Measurements from ENCODE around the gene TUBA3D.
"Not testable (repeated sequence)": the region's sequence is repeated elsewhere in the genome, so short reads cannot be mapped to it uniquely, and the experiment has no call there.

The TUBA3D gene

DNA sequence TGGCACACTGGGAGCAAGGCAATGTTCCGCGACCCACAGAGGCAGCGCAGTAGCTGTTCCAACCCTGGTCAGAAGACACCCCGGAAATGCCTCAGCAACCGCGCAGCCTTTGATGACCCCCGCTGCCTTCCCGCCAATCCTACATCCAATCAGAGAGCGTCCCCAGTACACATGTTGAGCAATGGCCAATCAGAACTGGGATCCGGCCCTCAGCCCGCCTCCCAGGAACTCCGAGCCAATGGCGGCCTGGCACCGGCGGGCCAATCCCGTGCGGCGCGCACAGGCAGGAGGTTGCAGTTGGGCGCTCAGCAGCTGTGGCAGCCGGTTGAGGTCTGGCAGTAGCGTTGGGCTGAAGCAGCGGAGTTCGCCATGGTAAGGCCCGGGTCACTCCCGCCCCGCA lies at the start of gene TUBA3D:
Gene TUBA3D (plus strand): TSS at position 289 of the 400 bp plus-strand sequence. CDS start 81 bp downstream, at position 370.
- DNase-seq (ENCODE audit: low spot score), result no peak

DNA sequence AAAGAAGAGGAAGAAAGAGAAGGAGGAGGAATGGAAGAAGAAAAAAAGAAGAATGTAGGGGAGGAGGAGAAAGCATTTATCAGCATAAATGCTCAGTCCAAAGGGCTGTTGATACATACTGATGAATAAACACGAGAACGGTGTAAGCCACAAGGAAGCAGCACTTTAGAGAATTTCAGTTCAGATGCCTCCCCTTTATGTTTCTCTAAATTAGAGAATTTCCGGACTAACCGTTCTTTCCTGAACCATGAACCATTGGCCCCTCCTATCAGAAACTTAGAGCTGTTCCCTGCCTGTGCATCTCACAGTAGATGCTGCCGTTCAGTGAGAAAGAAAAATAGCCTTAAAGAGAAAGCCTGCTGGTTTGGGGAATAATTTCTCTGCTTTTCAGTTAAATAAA lies 49.2 kb upstream of the TUBA3D start:
- no peak for DNase-seq (ENCODE audit: low spot score)

DNA sequence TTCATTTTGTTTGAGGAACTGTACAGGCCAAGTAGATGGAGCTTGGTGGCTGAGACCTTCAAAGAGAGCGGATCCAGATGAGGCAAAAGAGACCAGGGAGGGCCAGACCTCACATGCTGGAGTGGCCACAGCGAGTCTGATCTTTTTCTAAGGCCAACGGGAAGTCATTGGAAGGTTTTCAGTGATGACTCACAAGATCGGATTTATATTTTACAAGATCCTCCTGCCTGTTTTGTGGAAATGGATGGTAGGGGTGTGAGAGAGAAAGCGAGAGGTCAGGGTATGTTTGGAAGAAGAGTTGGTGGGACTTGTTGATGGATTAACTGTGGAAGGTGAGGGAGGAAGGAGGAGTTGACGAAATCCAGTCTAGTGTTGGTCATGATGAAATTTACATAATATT lies 44.6 kb upstream of the TUBA3D start:
- no peak for DNase-seq (ENCODE audit: low spot score)

DNA sequence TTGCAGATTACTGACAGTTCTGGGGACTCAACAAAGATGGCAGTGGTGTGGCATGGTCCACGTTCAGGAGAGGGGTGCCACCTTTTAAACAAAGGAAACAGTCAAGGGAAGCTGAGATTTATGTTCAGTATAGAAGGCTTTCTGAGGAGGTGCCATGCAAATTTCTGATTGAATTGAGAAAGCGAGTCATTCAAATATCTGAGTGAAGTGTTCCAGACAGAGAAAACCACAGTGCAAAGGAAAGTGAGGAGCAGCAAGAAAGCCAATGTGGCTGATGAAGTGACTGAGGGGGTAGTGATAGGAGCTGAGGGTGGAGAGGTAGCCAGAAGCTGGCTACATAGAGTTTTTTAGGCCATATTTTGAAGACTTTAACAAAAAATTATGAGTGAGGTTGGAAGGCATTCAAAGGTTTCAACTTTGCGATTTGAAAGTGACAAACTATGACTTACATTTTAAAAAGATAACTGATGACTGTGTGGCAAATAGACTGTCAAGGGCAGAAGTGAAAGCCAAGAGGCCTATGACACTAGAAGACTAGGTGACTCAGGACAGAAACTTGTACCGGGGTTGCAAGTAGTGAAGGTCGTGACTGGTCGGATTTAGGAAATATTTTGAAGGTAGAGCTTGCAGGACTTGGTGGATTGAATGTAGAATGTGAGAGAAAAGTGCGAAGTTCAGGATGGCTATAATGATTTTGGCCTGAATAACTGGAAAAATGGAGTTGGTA lies 35.0 kb upstream of the TUBA3D start:
- DNase-seq (ENCODE audit: low spot score), result not testable (repeated sequence)

DNA sequence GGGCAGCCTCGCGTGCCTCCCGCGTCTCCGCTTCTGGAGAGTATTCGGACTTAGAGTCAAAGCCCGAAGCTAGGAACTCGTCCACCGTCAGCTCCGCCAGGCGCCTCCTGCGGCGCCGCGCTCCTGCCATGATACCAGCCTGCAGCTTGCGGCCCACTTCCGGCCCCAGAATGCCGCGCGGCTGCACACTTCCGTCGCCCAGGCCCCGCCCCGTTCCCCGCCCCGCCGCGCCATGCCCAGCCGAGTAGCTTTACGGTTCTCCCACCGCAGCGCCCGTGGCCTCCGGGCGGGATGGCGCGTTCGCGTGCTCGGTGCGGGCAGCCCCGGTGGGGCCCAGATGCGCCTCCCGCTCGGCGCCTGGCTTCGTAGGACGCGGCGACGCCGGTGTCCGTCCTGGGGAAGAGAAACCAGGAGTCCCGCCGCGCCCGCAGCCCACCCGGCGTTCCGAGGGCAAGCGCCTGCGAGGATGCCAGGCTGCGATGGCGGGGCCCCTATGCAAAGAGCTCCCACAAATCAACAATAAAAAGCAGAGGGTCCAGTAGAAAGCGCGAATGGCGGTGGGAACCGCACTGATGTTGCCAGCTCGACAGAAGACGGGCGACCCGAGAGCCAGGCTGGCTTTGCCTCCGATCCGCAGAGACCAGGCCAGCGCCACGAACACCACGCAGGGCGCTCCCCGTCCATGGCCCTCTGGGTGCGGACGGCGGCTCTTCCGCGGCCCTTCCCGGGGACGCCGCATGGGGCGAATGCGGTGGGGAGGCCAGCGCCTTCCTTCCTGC lies 31.0 kb upstream of the TUBA3D start:
- DNase-seq (ENCODE audit: low spot score), result not testable (repeated sequence)

DNA sequence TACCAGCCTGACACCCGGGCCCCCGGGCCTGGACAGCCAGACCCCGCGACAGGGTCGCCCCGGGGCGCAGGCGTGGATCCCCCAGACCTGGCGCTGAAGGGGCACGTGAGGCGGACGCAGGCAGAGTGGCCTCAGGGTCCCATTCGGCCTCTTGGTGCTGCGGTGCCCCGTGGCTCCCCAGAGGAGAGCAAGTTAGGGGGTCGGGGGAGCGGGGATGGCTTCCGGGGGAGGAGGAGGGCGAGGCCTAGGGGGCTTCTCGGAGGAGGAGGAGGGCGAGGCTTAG lies 30.5 kb upstream of the TUBA3D start:
- not testable (repeated sequence) for DNase-seq (ENCODE audit: low spot score)

DNA sequence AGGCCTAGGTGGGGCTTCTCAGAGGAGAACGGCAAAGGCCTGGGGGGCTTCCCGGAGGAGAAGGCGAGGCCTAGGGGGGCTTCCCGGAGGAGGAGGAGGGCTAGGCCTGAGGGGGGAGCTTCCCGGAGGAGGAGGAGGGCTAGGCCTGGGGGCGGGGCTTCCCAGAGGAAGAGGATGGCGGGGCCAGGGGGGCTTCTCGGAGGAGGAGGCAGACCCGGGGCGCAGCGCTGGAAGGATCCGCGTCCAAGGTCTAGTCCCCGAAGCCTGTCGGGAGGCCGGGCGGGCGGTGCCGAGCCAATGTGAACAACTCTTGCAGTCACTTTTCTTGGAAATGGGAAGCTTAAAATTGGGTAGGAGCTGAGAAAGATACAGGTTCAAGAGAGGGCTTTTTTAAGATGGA lies 30.0 kb upstream of the TUBA3D start:
- DNase-seq (ENCODE audit: low spot score), result no peak

DNA sequence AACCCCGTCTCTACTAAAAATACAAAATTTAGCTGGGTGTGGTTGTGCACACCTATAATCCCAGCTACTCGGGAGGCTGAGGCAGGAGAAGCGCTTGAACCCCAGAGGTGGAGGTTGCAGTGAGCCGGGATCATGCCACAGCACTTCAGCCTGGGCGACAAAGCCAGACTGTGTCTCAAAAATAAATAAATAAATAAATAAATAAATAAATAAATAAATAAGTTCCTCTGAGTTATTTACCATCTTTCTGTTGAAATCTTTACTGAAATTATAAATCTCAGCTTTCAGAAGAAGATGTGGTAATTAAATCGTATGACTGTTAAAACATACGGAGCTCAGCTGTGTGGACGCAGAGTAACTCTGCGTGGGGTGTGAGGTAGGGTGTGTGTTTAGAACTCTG lies 27.9 kb upstream of the TUBA3D start:
- DNase-seq (ENCODE audit: low spot score), result not testable (repeated sequence)

DNA sequence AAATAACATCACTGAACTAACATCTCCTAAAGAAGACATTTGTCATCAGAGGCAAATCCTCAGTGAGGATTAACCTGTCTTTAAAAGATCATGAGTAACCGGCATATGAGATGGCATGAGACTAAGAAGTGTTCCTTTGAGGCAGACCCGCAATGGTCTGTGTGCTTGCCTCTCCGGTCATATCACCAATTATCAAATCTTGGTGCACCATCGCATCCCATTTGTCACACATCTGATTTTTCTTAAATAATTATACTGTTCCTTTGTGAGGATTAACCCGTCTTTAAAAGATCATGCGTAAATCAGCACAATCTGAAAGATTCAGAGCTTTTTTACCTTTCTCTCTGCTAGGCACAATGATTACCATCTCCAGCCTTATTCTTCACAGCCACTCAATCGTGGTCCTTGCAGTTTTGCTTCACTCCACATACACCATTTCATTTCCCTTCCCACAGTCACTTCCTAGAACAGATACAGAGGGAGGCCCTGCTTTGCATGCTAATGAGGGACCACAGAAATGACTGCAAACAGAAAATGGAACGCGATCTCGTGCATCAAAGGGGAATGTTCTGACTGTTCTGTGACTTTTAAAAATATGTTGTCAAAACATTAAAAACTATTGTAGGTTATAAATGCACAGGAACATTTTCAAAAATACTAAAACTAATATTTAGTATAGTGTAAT lies 24.5 kb upstream of the TUBA3D start:
- DNase-seq (ENCODE audit: low spot score), result not testable (repeated sequence)

DNA sequence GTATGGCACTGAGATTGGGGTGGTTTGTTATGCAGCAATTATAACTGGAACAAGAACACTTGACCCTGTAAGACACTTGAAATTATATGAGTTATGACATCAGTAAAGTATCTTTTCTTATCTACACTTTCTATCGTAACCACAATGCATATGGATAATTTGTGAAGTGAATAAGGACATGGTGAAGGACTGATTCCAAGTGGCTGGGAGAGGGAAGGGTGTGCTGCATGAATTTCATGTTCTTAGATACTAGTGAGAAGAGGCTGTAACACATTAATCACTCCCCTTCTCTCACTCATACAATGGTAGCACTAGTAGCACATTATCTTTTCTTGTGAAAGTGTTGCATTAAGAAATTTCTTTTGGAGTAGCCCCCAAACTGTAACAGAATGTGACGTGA lies 21.0 kb upstream of the TUBA3D start:
- not testable (repeated sequence) for DNase-seq (ENCODE audit: low spot score)

DNA sequence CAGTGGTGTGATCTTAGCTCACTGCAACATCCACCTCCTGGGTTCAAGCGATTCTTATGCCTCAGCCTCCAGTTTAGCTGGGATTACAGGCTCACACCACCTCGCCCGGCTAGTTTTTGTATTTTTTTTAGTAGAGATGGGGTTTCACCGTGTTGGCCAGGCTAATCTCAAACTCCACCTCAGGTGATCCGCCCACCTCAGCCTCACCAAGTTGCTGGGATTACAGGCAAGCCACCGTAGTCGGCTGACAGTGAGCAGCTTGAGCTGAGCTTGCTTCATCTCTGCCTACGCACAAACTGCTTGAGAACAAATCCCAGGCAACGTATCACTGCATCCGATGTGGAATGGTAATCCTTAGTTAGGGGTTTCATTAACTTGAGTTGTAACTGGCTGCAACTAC lies 8.2 kb upstream of the TUBA3D start:
- not testable (repeated sequence) for DNase-seq (ENCODE audit: low spot score)

DNA sequence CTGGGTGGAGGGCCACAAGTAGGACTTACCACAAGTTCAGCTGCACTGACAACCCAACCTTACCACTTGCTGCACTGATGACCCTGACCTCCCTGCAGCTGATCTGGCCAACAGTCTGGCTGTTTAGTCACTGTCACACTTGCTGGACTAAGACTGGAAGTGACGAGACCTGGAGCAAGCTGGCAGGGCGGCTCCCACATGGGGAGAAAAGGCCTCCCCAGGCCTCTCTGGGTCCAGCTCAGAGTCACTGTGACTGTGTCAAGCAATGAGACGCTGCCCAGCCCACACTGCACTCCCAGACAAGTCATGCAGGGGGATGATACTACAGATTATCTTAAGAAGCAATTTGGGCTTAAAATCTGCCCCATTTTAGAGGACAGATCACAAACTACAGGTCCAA lies 5.0 kb upstream of the TUBA3D start:
- not testable (repeated sequence) for DNase-seq (ENCODE audit: low spot score)

DNA sequence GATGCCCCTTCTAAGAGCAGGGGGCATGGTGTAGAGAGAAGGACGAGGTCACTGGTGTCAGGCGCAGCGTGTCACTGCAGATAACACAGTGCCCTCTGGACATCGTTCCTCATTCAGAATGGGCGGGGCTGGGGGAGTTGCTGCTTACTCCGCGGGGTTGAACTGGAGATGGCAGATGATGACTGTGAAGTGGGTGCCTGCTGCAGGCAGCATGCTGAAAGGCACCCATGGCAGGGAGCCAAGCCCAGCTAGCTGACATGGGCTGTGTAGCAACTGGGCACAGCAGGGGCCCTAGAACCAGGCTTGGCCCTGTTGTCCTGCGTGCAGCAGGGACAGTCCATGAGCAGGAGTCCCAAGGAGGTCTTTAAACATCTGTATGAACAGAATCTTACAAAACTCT lies 4.3 kb upstream of the TUBA3D start:
- DNase-seq (ENCODE audit: low spot score), result not testable (repeated sequence)

DNA sequence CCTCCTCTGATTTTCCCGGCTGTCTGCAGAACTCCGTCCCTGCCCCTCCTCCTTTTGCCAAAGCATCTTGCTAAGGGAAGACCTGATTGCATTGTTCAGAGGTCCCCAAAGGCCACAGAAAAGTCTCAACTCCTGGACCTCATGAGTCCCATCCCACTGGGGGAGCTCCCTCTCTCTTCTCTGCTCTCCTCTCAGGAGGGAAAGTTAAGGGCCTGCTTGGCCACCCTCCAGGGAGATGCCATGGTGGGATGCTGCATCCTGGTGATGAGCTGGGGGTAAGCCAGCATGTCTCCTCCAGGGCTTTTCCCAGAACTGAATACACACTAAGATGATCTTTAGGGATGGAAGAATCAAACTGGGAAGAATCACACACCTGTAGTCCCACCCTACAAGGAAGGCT lies 2.7 kb upstream of the TUBA3D start:
- not testable (repeated sequence) for DNase-seq (ENCODE audit: low spot score)

DNA sequence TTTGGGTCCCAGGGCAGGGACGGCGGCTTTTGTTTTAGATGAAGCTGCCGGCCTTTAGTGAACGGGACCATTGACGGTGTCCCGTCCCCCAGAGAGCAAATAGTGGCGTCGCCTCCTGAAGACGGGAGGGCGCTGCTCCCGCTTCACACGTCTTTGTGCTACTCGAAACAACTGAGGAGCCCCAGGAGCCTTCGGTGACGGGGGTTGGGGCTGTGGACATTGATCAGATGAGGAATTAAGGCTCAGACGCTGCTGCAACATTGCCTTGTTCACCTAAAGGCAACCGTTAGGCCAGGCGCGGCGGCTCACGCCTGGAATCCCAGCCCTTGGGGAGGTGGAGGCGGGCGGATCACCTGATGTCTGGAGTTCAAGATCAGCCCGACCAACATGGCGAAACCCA lies 444 bp downstream of the TUBA3D start:
- DNase-seq (ENCODE audit: low spot score), result not testable (repeated sequence)

DNA sequence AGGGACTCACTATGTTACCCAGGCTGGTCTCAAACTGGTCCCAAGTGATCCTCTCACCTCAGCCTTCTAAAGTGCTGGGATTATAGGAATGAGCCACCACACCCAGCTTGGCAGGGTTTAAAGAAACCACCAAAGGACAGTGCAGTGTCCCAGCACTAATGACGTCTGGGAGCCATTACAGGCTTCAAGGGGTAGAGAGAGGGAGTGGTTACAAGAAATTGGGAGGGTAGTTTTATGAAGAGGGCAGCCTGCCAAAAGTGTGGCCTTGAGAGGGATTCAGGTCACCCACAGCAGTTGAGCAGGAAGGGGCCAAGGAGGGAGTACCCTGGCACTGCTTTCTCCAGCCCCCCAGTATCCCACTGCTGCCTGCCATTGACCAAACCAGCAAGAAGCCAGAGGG lies 1.3 kb downstream of the TUBA3D start:
- not testable (repeated sequence) for DNase-seq (ENCODE audit: low spot score)

DNA sequence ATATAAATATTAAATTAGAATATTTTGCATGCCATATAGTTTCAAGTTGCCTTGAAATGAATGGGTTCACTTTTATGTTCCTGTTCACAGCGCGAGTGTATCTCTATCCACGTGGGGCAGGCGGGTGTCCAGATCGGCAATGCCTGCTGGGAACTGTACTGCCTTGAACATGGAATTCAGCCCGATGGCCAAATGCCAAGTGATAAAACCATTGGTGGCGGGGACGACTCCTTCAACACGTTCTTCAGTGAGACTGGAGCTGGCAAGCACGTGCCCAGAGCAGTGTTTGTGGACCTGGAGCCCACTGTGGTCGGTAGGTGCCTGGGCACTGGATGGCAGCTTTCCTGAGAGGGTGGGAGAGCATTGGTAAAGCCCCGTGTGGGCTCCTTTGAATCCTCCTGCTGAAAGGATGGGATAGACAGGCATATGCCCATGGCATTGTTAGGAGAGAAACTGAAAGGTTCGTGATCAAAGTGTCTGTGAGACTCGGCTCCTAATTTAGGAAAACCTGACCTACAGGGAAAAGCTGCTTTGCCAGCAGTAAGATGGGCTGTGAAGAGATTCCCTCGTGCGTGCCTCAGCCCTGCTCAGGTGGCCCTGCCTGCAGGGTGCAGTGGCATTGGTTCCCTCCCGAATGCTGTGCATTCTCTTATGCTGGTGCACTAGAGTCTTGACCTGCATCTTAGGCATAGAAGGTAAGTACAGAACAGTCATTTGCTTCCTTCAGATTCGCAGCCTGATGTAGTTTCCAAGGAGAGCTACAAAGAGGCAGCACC lies 2.3 kb downstream of the TUBA3D start:
- DNase-seq (ENCODE audit: low spot score), result not testable (repeated sequence)

DNA sequence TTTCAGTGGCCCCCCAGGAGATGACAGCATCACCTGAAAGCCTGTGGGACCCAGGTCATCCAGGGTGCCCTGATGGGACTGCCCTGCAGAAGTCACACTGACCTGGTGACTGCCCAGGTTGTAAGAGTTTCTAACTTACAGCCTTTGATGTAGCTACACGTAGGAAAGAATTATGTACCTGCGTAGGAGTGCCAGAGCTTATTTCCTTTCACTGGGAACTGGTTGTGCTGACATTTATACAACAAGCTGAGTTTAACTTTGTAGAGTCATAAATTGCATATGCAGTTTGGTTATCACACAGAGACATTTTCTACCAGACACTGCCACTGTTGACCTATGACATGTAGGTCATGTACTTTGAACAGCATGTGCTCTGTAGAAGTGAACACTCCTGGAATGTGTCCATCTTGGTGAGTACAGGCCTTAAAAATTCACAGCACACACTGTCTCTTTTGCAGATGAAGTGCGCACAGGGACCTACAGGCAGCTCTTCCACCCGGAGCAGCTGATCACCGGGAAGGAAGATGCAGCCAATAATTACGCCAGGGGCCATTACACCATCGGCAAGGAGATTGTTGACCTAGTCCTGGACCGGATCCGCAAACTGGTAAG lies 3.0 kb downstream of the TUBA3D start:
- not testable (repeated sequence) for DNase-seq (ENCODE audit: low spot score)

DNA sequence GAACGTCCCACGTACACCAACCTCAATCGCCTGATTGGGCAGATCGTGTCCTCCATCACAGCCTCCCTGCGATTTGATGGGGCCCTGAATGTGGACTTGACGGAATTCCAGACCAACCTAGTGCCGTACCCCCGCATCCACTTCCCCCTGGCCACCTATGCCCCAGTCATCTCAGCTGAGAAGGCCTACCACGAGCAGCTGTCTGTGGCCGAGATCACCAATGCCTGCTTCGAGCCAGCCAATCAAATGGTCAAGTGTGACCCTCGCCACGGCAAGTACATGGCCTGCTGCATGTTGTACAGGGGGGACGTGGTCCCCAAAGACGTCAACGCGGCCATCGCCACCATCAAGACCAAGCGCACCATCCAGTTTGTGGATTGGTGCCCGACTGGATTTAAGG lies 4.4 kb downstream of the TUBA3D start:
- DNase-seq (ENCODE audit: low spot score), result not testable (repeated sequence)

DNA sequence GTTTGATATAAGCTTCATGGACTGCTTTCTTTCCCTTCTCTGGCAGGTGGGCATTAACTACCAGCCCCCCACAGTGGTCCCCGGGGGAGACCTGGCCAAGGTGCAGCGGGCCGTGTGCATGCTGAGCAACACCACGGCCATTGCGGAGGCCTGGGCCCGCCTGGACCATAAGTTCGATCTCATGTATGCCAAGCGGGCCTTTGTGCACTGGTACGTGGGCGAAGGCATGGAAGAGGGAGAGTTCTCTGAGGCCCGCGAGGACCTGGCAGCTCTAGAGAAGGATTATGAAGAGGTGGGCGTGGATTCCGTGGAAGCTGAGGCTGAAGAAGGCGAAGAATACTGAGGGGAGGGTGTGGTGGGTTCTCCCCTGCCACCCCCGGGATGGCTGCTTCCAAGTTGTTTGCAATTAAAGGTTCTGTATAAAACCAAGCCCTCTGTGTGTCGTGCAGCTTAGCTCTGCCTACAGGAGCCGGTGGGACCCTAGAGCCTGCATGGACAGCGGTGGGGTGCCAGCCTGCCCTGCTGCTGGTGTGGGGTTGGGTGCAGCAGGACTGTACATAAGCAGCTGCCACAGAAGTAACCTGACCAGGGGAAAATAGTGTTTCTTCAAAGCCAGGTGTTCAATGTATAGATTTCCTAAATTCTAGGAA lies 6.7 kb downstream of the TUBA3D start:
- DNase-seq (ENCODE audit: low spot score), result not testable (repeated sequence)
